SK-N-SH (cell line): ENCODE measurements around the gene TRIP13. TPM values are rescaled to one million over a fixed set of nuclear protein-coding genes. Genes with fewer than 3 reads are reported as not detected.

Source experiments
- CTCF ChIA-PET: fragments of 300-600, 350-600 bp; formaldehyde crosslinking; extraction: SDS; loops from one replicate; lab custom pipeline; 2021; lab: Yijun Ruan, JAX
- POLR2A ChIA-PET: fragments of 350-600 bp; sonication (Branson Sonifier 250); formaldehyde crosslinking; extraction: SDS; loops from one replicate; lab custom pipeline; 2020; ENCODE audit warnings: antibody characterized with exemption, inconsistent platforms; lab: Yijun Ruan, JAX
- DNase-seq: peaks from one replicate; pipeline ENCODE4 v3.0.0; 2012
- H2AFZ ChIP-seq: fragments of 200-600 bp; sonication (generic); 2 replicates; pipeline ENCODE4 v1.8.1; 2016; ENCODE audit warnings: antibody characterized with exemption, mild to moderate bottlenecking, low read depth
- H3F3A ChIP-seq: fragments of 200-600 bp; sonication (generic); replicated peaks from 2 replicates; pipeline ENCODE3; 2016; ENCODE audit warnings: antibody characterized with exemption, mild to moderate bottlenecking; ENCODE audit not compliant: insufficient read depth
- H3K27ac ChIP-seq, 2 experiments: fragments of 200-500 bp in 1 of 2; fragments of 200-600 bp in 1 of 2; sonication (Bioruptor generic) in 1 of 2; sonication (generic), shearing (Covaris generic) in 1 of 2; 2 replicates each; pipeline versions ENCODE4 v1.5.1 to v1.6.1; 2014 to 2016; ENCODE audit warnings: low read depth in 2 of 2, inconsistent platforms in 1 of 2, low read length in 1 of 2, mild to moderate bottlenecking in 1 of 2, mixed read lengths in 1 of 2
- H3K27me3 ChIP-seq: fragments of 200-600 bp; sonication (generic), shearing (Covaris generic); 2 replicates; pipeline ENCODE4 v1.6.1; 2016; ENCODE audit warnings: mixed run types; ENCODE audit not compliant: insufficient read depth
- H3K36me3 ChIP-seq, 2 experiments: fragments of 200-500 bp in 1 of 2; fragments of 200-600 bp in 1 of 2; sonication (Bioruptor generic) in 1 of 2; sonication (generic) in 1 of 2; replicated peaks in 1 of 2; 2 replicates each; pipeline versions ENCODE3 to v1.5.1; 2014 to 2016; ENCODE audit warnings: low read length in 1 of 2, mild to moderate bottlenecking in 1 of 2; ENCODE audit not compliant: insufficient read depth in 2 of 2, control insufficient read depth in 1 of 2
- H3K4me1 ChIP-seq, 2 experiments: fragments of 200-500 bp in 1 of 2; fragments of 200-600 bp in 1 of 2; sonication (Bioruptor generic) in 1 of 2; sonication (generic), shearing (Covaris generic) in 1 of 2; 2 replicates each; pipeline versions ENCODE4 v1.5.1 to v1.6.1; 2014 to 2016; ENCODE audit warnings: low read depth in 1 of 2, low read length in 1 of 2, mixed run types in 1 of 2; ENCODE audit not compliant: insufficient read depth in 2 of 2, control insufficient read depth in 1 of 2
- H3K4me2 ChIP-seq: fragments of 200-600 bp; sonication (generic), shearing (Covaris generic); 2 replicates; pipeline ENCODE4 v1.6.1; 2017; ENCODE audit warnings: mixed run types
- H3K4me3 ChIP-seq, 2 experiments: fragments of 200-500 bp in 1 of 2; fragments of 200-600 bp in 1 of 2; sonication (Bioruptor generic) in 1 of 2; sonication (generic), shearing (Covaris generic) in 1 of 2; 2 replicates each; pipeline versions ENCODE4 v1.5.1 to v1.8.1; 2014 to 2016; ENCODE audit warnings: low read depth in 2 of 2, inconsistent platforms in 1 of 2, low read length in 1 of 2, mild to moderate bottlenecking in 1 of 2, mixed read lengths in 1 of 2, moderate library complexity in 1 of 2
- H3K79me2 ChIP-seq: fragments of 200-600 bp; sonication (generic); 2 replicates; pipeline ENCODE4 v1.8.1; 2017; ENCODE audit warnings: mild to moderate bottlenecking; ENCODE audit not compliant: insufficient read depth
- H3K9ac ChIP-seq: fragments of 200-600 bp; sonication (generic); 2 replicates; pipeline ENCODE4 v1.6.1; 2017; ENCODE audit warnings: mixed run types
- H3K9me2 ChIP-seq: fragments of 200-600 bp; sonication (generic); 2 replicates; pipeline ENCODE4 v1.6.1; 2017; ENCODE audit warnings: mixed run types
- H3K9me3 ChIP-seq: fragments of 200-600 bp; sonication (generic); 2 replicates; pipeline ENCODE4 v1.6.1; 2017; ENCODE audit warnings: mixed run types, mild to moderate bottlenecking, moderate library complexity
- H4K20me1 ChIP-seq: fragments of 200-600 bp; sonication (generic); 2 replicates; pipeline ENCODE4 v1.6.1; 2017; ENCODE audit warnings: mild to moderate bottlenecking, mixed run types; ENCODE audit not compliant: insufficient read depth
- CHD2 ChIP-seq: fragments of 150-350 bp; IDR thresholded peaks from 2 replicates; pipeline ENCODE4 v1.6.1; 2018; ENCODE audit warnings: low read length; ENCODE audit not compliant: partially characterized antibody
- ELF1 ChIP-seq: IDR thresholded peaks from 2 replicates; pipeline ENCODE4 v1.4.0; 2012
- FOXM1 ChIP-seq: IDR thresholded peaks from 2 replicates; pipeline ENCODE4 v1.4.0; 2012; ENCODE audit warnings: low read depth, mild to moderate bottlenecking
- MXI1 ChIP-seq: IDR thresholded peaks from 2 replicates; pipeline ENCODE4 v1.6.1; 2012; ENCODE audit warnings: mild to moderate bottlenecking, low read depth, low read length, improper control_type of control experiment
- POLR2AphosphoS5 ChIP-seq: IDR thresholded peaks from 2 replicates; pipeline ENCODE4 v1.6.1; 2012; ENCODE audit warnings: low read depth, low read length
- RAD21 ChIP-seq: IDR thresholded peaks from 2 replicates; pipeline ENCODE4 v1.6.1; 2012; ENCODE audit warnings: mild to moderate bottlenecking, low read length
- RFX5 ChIP-seq: IDR thresholded peaks from 2 replicates; pipeline ENCODE4 v1.6.1; 2012; ENCODE audit warnings: mild to moderate bottlenecking, improper control_type of control experiment, low read length
- RXRA ChIP-seq: IDR thresholded peaks from 2 replicates; pipeline ENCODE4 v1.4.0; 2012; ENCODE audit warnings: low read depth, mild to moderate bottlenecking, borderline replicate concordance
- SMC3 ChIP-seq: IDR thresholded peaks from 2 replicates; pipeline ENCODE4 v1.6.1; 2012; ENCODE audit warnings: low read depth, low read length, improper control_type of control experiment
- TCF12 ChIP-seq: IDR thresholded peaks from 2 replicates; pipeline ENCODE4 v1.4.0; 2012
- YY1 ChIP-seq: IDR thresholded peaks from 2 replicates; pipeline ENCODE4 v1.4.0; 2012; ENCODE audit warnings: low read depth, mild to moderate bottlenecking
- ZBTB33 ChIP-seq: IDR thresholded peaks from 2 replicates; pipeline ENCODE4 v1.4.0; 2012; ENCODE audit warnings: low read depth, borderline replicate concordance
- WGBS: methylation state at CpG from one replicate; pipeline ENCODE4 v1.1.6; 2017; ENCODE audit warnings: low lambda C conversion rate; 5-methylcytosine and 5-hydroxymethylcytosine counted together
- polyA plus RNA-seq, 3 experiments: library from polyadenylated mRNA; depleted of rRNA; stranded (reverse); fragments of >200 nt; gene quantifications; 2 replicates each; pipeline ENCODE4 v1.2.3, GENCODE V29; 2012
- TF ChIP-seq, protein P1 (sequence below): IDR thresholded peaks from 2 replicates; pipeline ENCODE4 v1.6.1; 2012; ENCODE audit warnings: mild to moderate bottlenecking, low read depth, low read length, moderate library complexity
- TF ChIP-seq, protein P2 (sequence below): fragments of 150-350 bp; IDR thresholded peaks from 2 replicates; pipeline ENCODE4 v1.6.1; 2016; ENCODE audit warnings: mild to moderate bottlenecking, low read depth, low read length
- TF ChIP-seq, protein P3 (sequence below): fragments of 150-350 bp; IDR thresholded peaks from 2 replicates; pipeline ENCODE4 v1.6.1; 2017; ENCODE audit warnings: antibody characterized with exemption, low read length, low read depth, borderline replicate concordance

Gene TRIP13
- polyA plus RNA-seq, 1 of the 3 experiments (the other 2 are of a cell fraction): 24.1 TPM

DNA sequence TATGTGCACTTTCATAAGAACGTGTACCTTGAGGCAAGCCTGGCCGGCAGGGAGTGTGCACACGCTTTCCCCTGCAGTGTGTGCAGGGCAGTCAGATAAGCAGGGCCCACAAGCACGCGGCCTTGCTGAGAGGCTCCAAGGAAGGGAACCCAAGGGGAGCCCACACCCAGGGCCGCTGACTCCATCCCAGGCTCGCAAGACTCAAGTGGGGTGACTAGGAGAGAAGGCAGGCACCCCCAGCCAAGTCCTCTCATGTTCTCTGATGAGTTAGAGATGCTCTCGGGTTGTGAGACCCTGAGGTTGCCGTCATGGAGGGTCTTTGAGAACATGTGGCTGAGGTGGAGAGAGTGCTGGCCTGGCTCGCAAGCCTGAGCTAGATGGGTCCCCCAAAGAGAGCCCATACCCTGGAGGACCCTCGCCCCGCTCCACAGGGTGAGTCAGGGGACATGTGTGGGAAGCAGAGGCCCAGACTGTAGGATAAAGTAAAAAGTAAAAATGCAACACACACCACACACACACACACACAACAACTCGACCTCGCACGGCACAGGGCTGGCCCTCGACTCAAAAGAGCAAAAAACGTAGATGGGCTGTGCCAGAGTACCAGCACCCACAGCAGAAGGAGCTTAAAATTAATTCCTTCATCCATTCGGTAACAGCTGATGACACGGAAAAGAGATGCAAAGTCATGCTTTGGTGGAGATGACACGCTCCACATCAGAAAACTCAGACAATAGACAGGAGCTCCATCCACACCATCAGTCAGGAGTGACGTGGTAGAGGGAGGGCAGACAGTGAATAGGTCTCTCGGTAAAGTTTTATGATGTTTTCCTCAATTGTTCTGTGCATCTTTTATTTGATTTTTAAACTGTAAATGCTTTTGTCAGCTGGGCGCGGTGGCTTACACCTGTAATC is 61.1 kb downstream of the TRIP13 start (continued):
- TF ChIP-seq TCF12: no peak

- POLR2A ChIA-PET: no interaction called here
- Histone ChIP-seq H3K9ac (no peak overlapping the region), H3K4me2 (peak overlapping the region; percentile 66), H3K9me3 (no peaks in the 10 kb centered on the region), H3K27ac (peak overlapping the region; percentile 52 to 69), H3K9me2 (no peaks in the 10 kb centered on the region), H3F3A (no peaks in the 10 kb centered on the region), H2AFZ (no peak overlapping the region), H4K20me1 (no peaks in the 10 kb centered on the region), H3K4me1 (peaks cover 16 to 18% of the 10 kb centered on the region in 2 experiments; a peak in 3 of 4 replicates), H3K27me3 (no peaks in the 10 kb centered on the region; the same call in 1 of the 2 replicates), H3K36me3 (no peaks in the 10 kb centered on the region), H3K79me2 (no peaks in the 10 kb centered on the region), H3K4me3 (no peak overlapping the region)
- WGBS: 89% methylated on average over 17 of the region's 32 CpGs
- peak; percentile 2 for DNase-seq
- TF ChIP-seq ZBTB33 (no peak), SMC3 (no peak), ELF1 (no peak), RXRA (no peak), CHD2 (no peak), YY1 (no peak), POLR2AphosphoS5 (no peak), MXI1 (no peak), RFX5 (no peak), RAD21 (no peak), FOXM1 (no peak)
- TF ChIP-seq, protein P1, sequence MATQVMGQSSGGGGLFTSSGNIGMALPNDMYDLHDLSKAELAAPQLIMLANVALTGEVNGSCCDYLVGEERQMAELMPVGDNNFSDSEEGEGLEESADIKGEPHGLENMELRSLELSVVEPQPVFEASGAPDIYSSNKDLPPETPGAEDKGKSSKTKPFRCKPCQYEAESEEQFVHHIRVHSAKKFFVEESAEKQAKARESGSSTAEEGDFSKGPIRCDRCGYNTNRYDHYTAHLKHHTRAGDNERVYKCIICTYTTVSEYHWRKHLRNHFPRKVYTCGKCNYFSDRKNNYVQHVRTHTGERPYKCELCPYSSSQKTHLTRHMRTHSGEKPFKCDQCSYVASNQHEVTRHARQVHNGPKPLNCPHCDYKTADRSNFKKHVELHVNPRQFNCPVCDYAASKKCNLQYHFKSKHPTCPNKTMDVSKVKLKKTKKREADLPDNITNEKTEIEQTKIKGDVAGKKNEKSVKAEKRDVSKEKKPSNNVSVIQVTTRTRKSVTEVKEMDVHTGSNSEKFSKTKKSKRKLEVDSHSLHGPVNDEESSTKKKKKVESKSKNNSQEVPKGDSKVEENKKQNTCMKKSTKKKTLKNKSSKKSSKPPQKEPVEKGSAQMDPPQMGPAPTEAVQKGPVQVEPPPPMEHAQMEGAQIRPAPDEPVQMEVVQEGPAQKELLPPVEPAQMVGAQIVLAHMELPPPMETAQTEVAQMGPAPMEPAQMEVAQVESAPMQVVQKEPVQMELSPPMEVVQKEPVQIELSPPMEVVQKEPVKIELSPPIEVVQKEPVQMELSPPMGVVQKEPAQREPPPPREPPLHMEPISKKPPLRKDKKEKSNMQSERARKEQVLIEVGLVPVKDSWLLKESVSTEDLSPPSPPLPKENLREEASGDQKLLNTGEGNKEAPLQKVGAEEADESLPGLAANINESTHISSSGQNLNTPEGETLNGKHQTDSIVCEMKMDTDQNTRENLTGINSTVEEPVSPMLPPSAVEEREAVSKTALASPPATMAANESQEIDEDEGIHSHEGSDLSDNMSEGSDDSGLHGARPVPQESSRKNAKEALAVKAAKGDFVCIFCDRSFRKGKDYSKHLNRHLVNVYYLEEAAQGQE: no peak
- TF ChIP-seq, protein P2, sequence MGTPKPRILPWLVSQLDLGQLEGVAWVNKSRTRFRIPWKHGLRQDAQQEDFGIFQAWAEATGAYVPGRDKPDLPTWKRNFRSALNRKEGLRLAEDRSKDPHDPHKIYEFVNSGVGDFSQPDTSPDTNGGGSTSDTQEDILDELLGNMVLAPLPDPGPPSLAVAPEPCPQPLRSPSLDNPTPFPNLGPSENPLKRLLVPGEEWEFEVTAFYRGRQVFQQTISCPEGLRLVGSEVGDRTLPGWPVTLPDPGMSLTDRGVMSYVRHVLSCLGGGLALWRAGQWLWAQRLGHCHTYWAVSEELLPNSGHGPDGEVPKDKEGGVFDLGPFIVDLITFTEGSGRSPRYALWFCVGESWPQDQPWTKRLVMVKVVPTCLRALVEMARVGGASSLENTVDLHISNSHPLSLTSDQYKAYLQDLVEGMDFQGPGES: no peak
- TF ChIP-seq, protein P3, sequence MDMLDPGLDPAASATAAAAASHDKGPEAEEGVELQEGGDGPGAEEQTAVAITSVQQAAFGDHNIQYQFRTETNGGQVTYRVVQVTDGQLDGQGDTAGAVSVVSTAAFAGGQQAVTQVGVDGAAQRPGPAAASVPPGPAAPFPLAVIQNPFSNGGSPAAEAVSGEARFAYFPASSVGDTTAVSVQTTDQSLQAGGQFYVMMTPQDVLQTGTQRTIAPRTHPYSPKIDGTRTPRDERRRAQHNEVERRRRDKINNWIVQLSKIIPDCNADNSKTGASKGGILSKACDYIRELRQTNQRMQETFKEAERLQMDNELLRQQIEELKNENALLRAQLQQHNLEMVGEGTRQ: no peak
- CTCF ChIA-PET: interaction anchor here (1.1 kb wide), 1 partner anchor 218 kb away, joined by 3 read pairs; no protein-coding TSS in a partner anchor
These were observed 63.4 kb downstream of the TRIP13 start for GRCh38 chr5:955886-956761.
